Measurements from ENCODE around the gene LRRFIP2. TPM values are rescaled to one million over a fixed set of nuclear protein-coding genes. Genes with fewer than 3 reads are reported as not detected.
"Not testable (repeated sequence)": the region's sequence is repeated elsewhere in the genome, so short reads cannot be mapped to it uniquely, and the experiment has no call there.

Gene LRRFIP2
- total RNA-seq, 1 experiment from 2014 or later = 40.2 TPM

- BruUV-seq (replicated peaks) = no TSS peak
- H3K27ac ChIP-seq = no peak overlapping the region
- no peak for DNase-seq
- H3K36me3 ChIP-seq (ENCODE audit: low read depth) = no peaks in the 10 kb centered on the region
- H3K79me2 ChIP-seq (ENCODE audit: low read depth) = no peaks in the 10 kb centered on the region
- H3K4me1 ChIP-seq (replicated peaks; ENCODE audit: insufficient read depth) = peaks cover 11% of the 10 kb centered on the region; the same call in 1 of the 2 replicates
- TF ChIP-seq EZH2 (IDR thresholded peaks at IDR 0.05; ENCODE audit: low read depth) (no peak), CTCF (conservative IDR thresholded peaks at IDR 0.05) (no peak)
- no peaks in the 10 kb centered on the region for H3K9me2 ChIP-seq (ENCODE audit: insufficient read depth)
- no peak overlapping the region for H2AFZ ChIP-seq
- no peaks in the 10 kb centered on the region for H3K9me3 ChIP-seq (ENCODE audit: insufficient read depth, low read depth)
- intact Hi-C loops (cut with micrococcal nuclease; ENCODE audit: unreplicated experiment) = no loop called here
- no peaks in the 10 kb centered on the region for H3K27me3 ChIP-seq (ENCODE audit: insufficient read depth, low read depth)
- ChIA-PET POLR2A (ENCODE audit: unreplicated experiment) (no interaction called here), CTCF (no interaction called here)
- no peak overlapping the region for H3K4me3 ChIP-seq
- H4K20me1 ChIP-seq (ENCODE audit: insufficient read depth) = no peaks in the 10 kb centered on the region
- H3K4me2 ChIP-seq = no peak overlapping the region
- no peaks in the 10 kb centered on the region for H3F3A ChIP-seq (ENCODE audit: insufficient read depth, low read depth)
These were observed 26.7 kb downstream of the LRRFIP2 start for GRCh38 chr3:37147666-37148065.

DNA sequence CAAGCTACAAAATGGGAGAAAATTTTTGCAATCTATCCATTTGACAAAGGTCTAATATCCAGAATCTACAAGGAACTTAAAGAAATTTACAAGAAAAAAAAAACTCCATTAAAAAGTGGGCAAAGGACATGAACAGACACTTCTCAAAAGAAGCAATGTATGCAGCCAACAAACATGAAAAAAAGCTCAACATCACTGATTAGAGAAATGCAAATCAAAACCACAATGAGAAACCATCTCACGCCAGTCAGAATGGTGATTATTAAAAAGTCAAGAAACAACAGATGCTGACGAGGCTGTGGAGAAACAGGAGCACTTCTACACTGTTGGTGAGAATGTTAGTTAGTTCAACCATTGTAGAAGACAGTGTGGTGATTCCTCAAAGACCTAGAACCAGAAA is 27.5 kb downstream of the LRRFIP2 start:
- DNase-seq; H2AFZ ChIP-seq; H3K27me3 ChIP-seq (ENCODE audit: insufficient read depth, low read depth); H3K4me3 ChIP-seq; H4K20me1 ChIP-seq (ENCODE audit: insufficient read depth); H3K79me2 ChIP-seq (ENCODE audit: low read depth); H3K36me3 ChIP-seq (ENCODE audit: low read depth); H3F3A ChIP-seq (ENCODE audit: insufficient read depth, low read depth); H3K9me3 ChIP-seq (ENCODE audit: insufficient read depth, low read depth); CTCF ChIA-PET; H3K27ac ChIP-seq; intact Hi-C loops (cut with micrococcal nuclease; ENCODE audit: unreplicated experiment); H3K9me2 ChIP-seq (ENCODE audit: insufficient read depth); H3K4me2 ChIP-seq; BruUV-seq (replicated peaks): not testable (repeated sequence)
- H3K4me1 ChIP-seq (replicated peaks; ENCODE audit: insufficient read depth) = peaks cover 11% of the 10 kb centered on the region; the same call in 1 of the 2 replicates
- POLR2A ChIA-PET (ENCODE audit: unreplicated experiment) = interaction anchor here (0.6 kb wide), 1 partner anchor 158 kb away, joined by 6 read pairs; no protein-coding TSS in a partner anchor

- Histone ChIP-seq H3K4me2 (no peak overlapping the region), H3K9me3 (ENCODE audit: insufficient read depth, low read depth) (no peaks in the 10 kb centered on the region), H3K4me3 (no peak overlapping the region), H3F3A (ENCODE audit: insufficient read depth, low read depth) (no peaks in the 10 kb centered on the region), H3K36me3 (ENCODE audit: low read depth) (no peaks in the 10 kb centered on the region), H2AFZ (no peak overlapping the region), H3K4me1 (replicated peaks; ENCODE audit: insufficient read depth) (peaks cover 11% of the 10 kb centered on the region; the same call in 1 of the 2 replicates), H4K20me1 (ENCODE audit: insufficient read depth) (no peaks in the 10 kb centered on the region), H3K9me2 (ENCODE audit: insufficient read depth) (no peaks in the 10 kb centered on the region), H3K27me3 (ENCODE audit: insufficient read depth, low read depth) (no peaks in the 10 kb centered on the region), H3K27ac (0 out of 2 replicates have a peak overlapping the region, but pooled peaks have one; percentile 6), H3K79me2 (ENCODE audit: low read depth) (no peaks in the 10 kb centered on the region)
- no TSS peak for BruUV-seq (replicated peaks)
- no peak for TF ChIP-seq EZH2 (IDR thresholded peaks at IDR 0.05; ENCODE audit: low read depth)
- TF ChIP-seq CTCF (conservative IDR thresholded peaks at IDR 0.05) = no peak
- intact Hi-C loops (cut with micrococcal nuclease; ENCODE audit: unreplicated experiment) = no loop called here
- CTCF ChIA-PET = no interaction called here
- POLR2A ChIA-PET (ENCODE audit: unreplicated experiment) = no interaction called here
- DNase-seq = no peak
These were observed 28.8 kb downstream of the LRRFIP2 start for GRCh38 chr3:37145611-37146010.

GRCh38 chr3:37144806-37145205 is 29.6 kb downstream of the LRRFIP2 start:
- TF ChIP-seq CTCF (conservative IDR thresholded peaks at IDR 0.05) = no peak
- no peak for TF ChIP-seq EZH2 (IDR thresholded peaks at IDR 0.05; ENCODE audit: low read depth)
- 0 out of 2 replicates have a peak overlapping the region, but pooled peaks have one; percentile 17 for H3K4me2 ChIP-seq

More at GRCh38 chr3:37144806-37145205, 29.6 kb downstream of the LRRFIP2 start:
- Histone ChIP-seq H3K36me3 (ENCODE audit: low read depth) (no peaks in the 10 kb centered on the region), H4K20me1 (ENCODE audit: insufficient read depth) (no peaks in the 10 kb centered on the region), H3K27ac (0 out of 2 replicates have a peak overlapping the region, but pooled peaks have one; percentile 6), H3K4me1 (replicated peaks; ENCODE audit: insufficient read depth) (peaks cover 11% of the 10 kb centered on the region; the same call in 1 of the 2 replicates), H2AFZ (no peak overlapping the region), H3K4me3 (no peak overlapping the region), H3K27me3 (ENCODE audit: insufficient read depth, low read depth) (no peaks in the 10 kb centered on the region), H3K9me3 (ENCODE audit: insufficient read depth, low read depth) (no peaks in the 10 kb centered on the region), H3K79me2 (ENCODE audit: low read depth) (no peaks in the 10 kb centered on the region), H3F3A (ENCODE audit: insufficient read depth, low read depth) (no peaks in the 10 kb centered on the region), H3K9me2 (ENCODE audit: insufficient read depth) (no peaks in the 10 kb centered on the region)
- no TSS peak for BruUV-seq (replicated peaks)
- CTCF ChIA-PET = no interaction called here
- DNase-seq = peak in 1 of 2 experiments; percentile 63
- intact Hi-C loops (cut with micrococcal nuclease; ENCODE audit: unreplicated experiment) = no loop called here
- POLR2A ChIA-PET (ENCODE audit: unreplicated experiment) = no interaction called here

Data from PC-9 (cell line).